ENCODE data around the gene IFITM1. TPM values are rescaled to one million over a fixed set of nuclear protein-coding genes. Genes with fewer than 3 reads are reported as not detected.

Gene IFITM1
- total and polyA plus RNA-seq, 2 donors (not counting 1 experiment from before 2014, with no cell fraction given), result 21.1 to 93.0 TPM

DNA sequence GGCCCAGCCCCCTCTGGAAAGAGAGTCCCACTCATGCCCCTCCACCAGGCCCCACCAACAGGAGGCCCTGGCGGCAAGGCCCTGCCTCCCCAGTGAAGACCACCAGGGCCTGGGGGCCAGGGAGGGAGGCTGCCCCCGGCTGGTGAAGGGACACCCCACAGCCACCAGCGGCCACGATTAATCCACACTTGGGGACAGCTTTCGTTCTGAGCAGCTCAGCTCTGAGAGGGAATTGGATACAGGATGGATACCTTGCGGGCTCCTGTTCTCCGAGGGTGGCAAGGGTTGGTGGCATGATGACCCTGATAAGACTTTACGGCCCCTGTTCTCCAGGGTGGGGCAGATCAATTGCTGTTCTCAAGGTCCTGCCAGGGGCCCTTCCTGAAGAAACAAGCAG, 42.5 kb upstream of the IFITM1 start:
- Histone ChIP-seq H2AFZ (ENCODE audit: low read length) (no peak overlapping the region), H3K27me3 (ENCODE audit: control insufficient read depth, insufficient read depth, low read length) (peaks cover 13% of the 10 kb centered on the region), H3K36me3 (ENCODE audit: control insufficient read depth, insufficient read depth, low read length) (no peaks in the 10 kb centered on the region), H3K4me2 (ENCODE audit: extremely low read depth, insufficient read depth, low read length) (no peak overlapping the region), H3K9me3 (ENCODE audit: control insufficient read depth, insufficient read depth, low read depth, low read length) (no peaks in the 10 kb centered on the region), H3K4me1 (ENCODE audit: control insufficient read depth, extremely low read depth, insufficient read depth, low read length) (peaks cover 4% of the 10 kb centered on the region), H3K79me2 (ENCODE audit: control insufficient read depth, insufficient read depth, low read length) (no peaks in the 10 kb centered on the region), H3K9ac (ENCODE audit: insufficient read depth, low read length) (no peak overlapping the region), H4K20me1 (ENCODE audit: control insufficient read depth, extremely low read depth, insufficient read depth, low read length) (no peaks in the 10 kb centered on the region), H3K4me3 (replicated peaks in 1 of 4; ENCODE audit: control extremely low read depth in 1 of 4, insufficient read depth in 1 of 4, low read depth in 3 of 4, low read length in 4 of 4) (no peak overlapping the region), H3K27ac (ENCODE audit: insufficient read depth, low read length) (no peak overlapping the region)
- no peak for DNase-seq (ENCODE audit: low read depth in 2 of 2)
- TF ChIP-seq EZH2 (IDR thresholded peaks at IDR 0.05; ENCODE audit: low read length, missing control alignments), result no peak
- TF ChIP-seq, protein P1, sequence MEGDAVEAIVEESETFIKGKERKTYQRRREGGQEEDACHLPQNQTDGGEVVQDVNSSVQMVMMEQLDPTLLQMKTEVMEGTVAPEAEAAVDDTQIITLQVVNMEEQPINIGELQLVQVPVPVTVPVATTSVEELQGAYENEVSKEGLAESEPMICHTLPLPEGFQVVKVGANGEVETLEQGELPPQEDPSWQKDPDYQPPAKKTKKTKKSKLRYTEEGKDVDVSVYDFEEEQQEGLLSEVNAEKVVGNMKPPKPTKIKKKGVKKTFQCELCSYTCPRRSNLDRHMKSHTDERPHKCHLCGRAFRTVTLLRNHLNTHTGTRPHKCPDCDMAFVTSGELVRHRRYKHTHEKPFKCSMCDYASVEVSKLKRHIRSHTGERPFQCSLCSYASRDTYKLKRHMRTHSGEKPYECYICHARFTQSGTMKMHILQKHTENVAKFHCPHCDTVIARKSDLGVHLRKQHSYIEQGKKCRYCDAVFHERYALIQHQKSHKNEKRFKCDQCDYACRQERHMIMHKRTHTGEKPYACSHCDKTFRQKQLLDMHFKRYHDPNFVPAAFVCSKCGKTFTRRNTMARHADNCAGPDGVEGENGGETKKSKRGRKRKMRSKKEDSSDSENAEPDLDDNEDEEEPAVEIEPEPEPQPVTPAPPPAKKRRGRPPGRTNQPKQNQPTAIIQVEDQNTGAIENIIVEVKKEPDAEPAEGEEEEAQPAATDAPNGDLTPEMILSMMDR (conservative IDR thresholded peaks at IDR 0.05 in 1 of 2, IDR thresholded peaks at IDR 0.05 in 1 of 2; ENCODE audit: low read depth in 1 of 2, low read length in 2 of 2), result no peak

DNA sequence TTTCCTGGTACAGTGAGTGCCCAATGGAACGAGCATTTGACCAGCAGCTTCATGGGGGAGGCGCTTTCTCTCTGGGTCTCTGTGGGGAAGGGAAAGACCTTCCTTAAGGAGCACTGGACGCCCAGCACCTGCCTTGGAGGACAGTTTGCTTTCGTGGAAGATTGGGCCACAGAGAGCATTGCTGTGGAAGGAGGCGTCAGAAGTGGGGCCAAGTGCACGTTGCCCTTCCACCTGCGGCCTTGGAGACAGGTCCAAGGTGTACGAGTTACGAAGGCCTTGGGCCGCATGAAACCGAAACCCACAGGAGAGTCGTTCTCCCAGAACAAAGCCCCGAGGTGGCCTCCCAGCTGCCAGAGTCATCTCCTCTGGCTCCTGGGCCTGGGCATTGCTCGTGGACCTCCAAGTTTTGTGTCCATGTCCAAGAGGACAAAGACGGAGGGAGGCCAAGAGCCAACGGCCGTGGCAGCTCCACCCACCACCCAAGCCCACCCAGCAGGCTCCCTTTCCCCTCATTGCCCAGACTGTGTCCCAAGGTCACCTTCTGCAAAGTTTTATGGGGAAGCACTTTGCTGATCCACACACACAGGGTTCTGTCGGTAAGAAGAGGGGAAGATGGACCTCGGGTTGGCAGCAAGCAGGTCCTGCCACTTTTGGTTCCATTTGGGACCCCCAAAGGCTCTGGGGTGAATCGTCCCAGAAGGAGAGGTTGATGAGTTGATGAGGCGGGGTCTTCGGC, 41.5 kb upstream of the IFITM1 start:
- Histone ChIP-seq H3K27me3 (ENCODE audit: control insufficient read depth, insufficient read depth, low read length) (peaks cover 18% of the 10 kb centered on the region), H3K4me2 (ENCODE audit: extremely low read depth, insufficient read depth, low read length) (no peak overlapping the region), H3K4me3 (replicated peaks in 1 of 4; ENCODE audit: control extremely low read depth in 1 of 4, insufficient read depth in 1 of 4, low read depth in 3 of 4, low read length in 4 of 4) (no peak overlapping the region), H4K20me1 (ENCODE audit: control insufficient read depth, extremely low read depth, insufficient read depth, low read length) (no peaks in the 10 kb centered on the region), H3K9me3 (ENCODE audit: control insufficient read depth, insufficient read depth, low read depth, low read length) (no peaks in the 10 kb centered on the region), H3K79me2 (ENCODE audit: control insufficient read depth, insufficient read depth, low read length) (no peaks in the 10 kb centered on the region), H3K4me1 (ENCODE audit: control insufficient read depth, extremely low read depth, insufficient read depth, low read length) (peaks cover 4% of the 10 kb centered on the region), H3K27ac (ENCODE audit: insufficient read depth, low read length) (no peak overlapping the region), H3K36me3 (ENCODE audit: control insufficient read depth, insufficient read depth, low read length) (no peaks in the 10 kb centered on the region), H3K9ac (ENCODE audit: insufficient read depth, low read length) (no peak overlapping the region), H2AFZ (ENCODE audit: low read length) (no peak overlapping the region)
- TF ChIP-seq, protein P1 (conservative IDR thresholded peaks at IDR 0.05 in 1 of 2, IDR thresholded peaks at IDR 0.05 in 1 of 2; ENCODE audit: low read depth in 1 of 2, low read length in 2 of 2), result no peak
- no peak for TF ChIP-seq EZH2 (IDR thresholded peaks at IDR 0.05; ENCODE audit: low read length, missing control alignments)
- no peak for DNase-seq (ENCODE audit: low read depth in 2 of 2)

DNA sequence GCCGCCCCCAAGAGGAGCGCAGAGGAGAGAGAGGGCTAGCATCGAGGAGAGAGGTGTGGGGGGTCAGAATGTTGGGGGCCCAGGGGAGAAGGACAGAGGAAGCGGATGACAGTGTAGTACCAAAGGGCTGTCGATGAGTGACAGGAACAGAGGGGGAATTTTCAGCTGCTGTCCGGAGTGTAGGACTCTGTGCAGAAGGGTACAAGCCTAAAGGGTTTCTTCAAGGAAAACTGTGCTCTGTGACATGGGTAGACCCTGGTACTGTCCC, 41.0 kb upstream of the IFITM1 start:
- Histone ChIP-seq H3K79me2 (ENCODE audit: control insufficient read depth, insufficient read depth, low read length) (no peaks in the 10 kb centered on the region), H3K27me3 (ENCODE audit: control insufficient read depth, insufficient read depth, low read length) (peaks cover 23% of the 10 kb centered on the region), H4K20me1 (ENCODE audit: control insufficient read depth, extremely low read depth, insufficient read depth, low read length) (no peaks in the 10 kb centered on the region), H3K9ac (ENCODE audit: insufficient read depth, low read length) (no peak overlapping the region), H3K27ac (ENCODE audit: insufficient read depth, low read length) (no peak overlapping the region), H3K4me1 (ENCODE audit: control insufficient read depth, extremely low read depth, insufficient read depth, low read length) (no peaks in the 10 kb centered on the region), H3K4me2 (ENCODE audit: extremely low read depth, insufficient read depth, low read length) (no peak overlapping the region), H3K36me3 (ENCODE audit: control insufficient read depth, insufficient read depth, low read length) (no peaks in the 10 kb centered on the region), H2AFZ (ENCODE audit: low read length) (no peak overlapping the region), H3K4me3 (replicated peaks in 1 of 4; ENCODE audit: control extremely low read depth in 1 of 4, insufficient read depth in 1 of 4, low read depth in 3 of 4, low read length in 4 of 4) (no peak overlapping the region), H3K9me3 (ENCODE audit: control insufficient read depth, insufficient read depth, low read depth, low read length) (no peaks in the 10 kb centered on the region)
- DNase-seq (ENCODE audit: low read depth in 2 of 2), result no peak
- TF ChIP-seq, protein P1 (conservative IDR thresholded peaks at IDR 0.05 in 1 of 2, IDR thresholded peaks at IDR 0.05 in 1 of 2; ENCODE audit: low read depth in 1 of 2, low read length in 2 of 2), result no peak
- no peak for TF ChIP-seq EZH2 (IDR thresholded peaks at IDR 0.05; ENCODE audit: low read length, missing control alignments)

All from fibroblast of lung (primary cell).